ENCODE data around the gene ZBTB42.

The ZBTB42 gene

GRCh38 chr14:104757681-104758392 lies 43.1 kb upstream of the ZBTB42 start:
- TF ChIP-seq POLR2AphosphoS5 (IDR thresholded peaks at IDR 0.05; ENCODE audit: low read depth, low read length), result no peak
- TF ChIP-seq TAF1 (IDR thresholded peaks at IDR 0.05; ENCODE audit: borderline replicate concordance, insufficient read depth, low read length), result no peak
- TF ChIP-seq SIN3A (IDR thresholded peaks at IDR 0.05; ENCODE audit: borderline replicate concordance, insufficient read depth, low read length), result no peak
- no peak for TF ChIP-seq REST (IDR thresholded peaks at IDR 0.05; ENCODE audit: insufficient read depth in 1 of 2, low read depth in 2 of 2, low read length in 2 of 2)
- TF ChIP-seq FOXP2 (optimal IDR thresholded peaks at IDR 0.05; ENCODE audit: borderline replicate concordance, extremely low read depth, extremely low read length, insufficient read depth), result no peak

GRCh38 chr14:104758981-104759969 lies 41.6 kb upstream of the ZBTB42 start:
- TF ChIP-seq FOXP2 (optimal IDR thresholded peaks at IDR 0.05; ENCODE audit: borderline replicate concordance, extremely low read depth, extremely low read length, insufficient read depth) (no peak), POLR2AphosphoS5 (IDR thresholded peaks at IDR 0.05; ENCODE audit: low read depth, low read length) (no peak), TAF1 (IDR thresholded peaks at IDR 0.05; ENCODE audit: borderline replicate concordance, insufficient read depth, low read length) (no peak), SIN3A (IDR thresholded peaks at IDR 0.05; ENCODE audit: borderline replicate concordance, insufficient read depth, low read length) (no peak), REST (IDR thresholded peaks at IDR 0.05; ENCODE audit: insufficient read depth in 1 of 2, low read depth in 2 of 2, low read length in 2 of 2) (no peak)

- TF ChIP-seq SIN3A (IDR thresholded peaks at IDR 0.05; ENCODE audit: borderline replicate concordance, insufficient read depth, low read length), result no peak
- no peak for TF ChIP-seq TAF1 (IDR thresholded peaks at IDR 0.05; ENCODE audit: borderline replicate concordance, insufficient read depth, low read length)
- no peak for TF ChIP-seq REST (IDR thresholded peaks at IDR 0.05; ENCODE audit: insufficient read depth in 1 of 2, low read depth in 2 of 2, low read length in 2 of 2)
- TF ChIP-seq FOXP2 (optimal IDR thresholded peaks at IDR 0.05; ENCODE audit: borderline replicate concordance, extremely low read depth, extremely low read length, insufficient read depth), result no peak
- TF ChIP-seq POLR2AphosphoS5 (IDR thresholded peaks at IDR 0.05; ENCODE audit: low read depth, low read length), result no peak
Observed at GRCh38 chr14:104765517-104765916, 35.4 kb upstream of the ZBTB42 start.

- TF ChIP-seq REST (IDR thresholded peaks at IDR 0.05; ENCODE audit: insufficient read depth in 1 of 2, low read depth in 2 of 2, low read length in 2 of 2), result no peak
- no peak for TF ChIP-seq FOXP2 (optimal IDR thresholded peaks at IDR 0.05; ENCODE audit: borderline replicate concordance, extremely low read depth, extremely low read length, insufficient read depth)
- TF ChIP-seq POLR2AphosphoS5 (IDR thresholded peaks at IDR 0.05; ENCODE audit: low read depth, low read length), result no peak
Observed at GRCh38 chr14:104766256-104766862, 34.5 kb upstream of the ZBTB42 start.
